ENCODE results near the gene PIK3R5. TPM values are rescaled to one million over a fixed set of nuclear protein-coding genes. Genes with fewer than 3 reads are reported as not detected.

The PIK3R5 gene
- polyA plus RNA-seq, 1 donor (not counting 4 experiments of a cell fraction or from before 2014, with no cell fraction given) = not detected

GRCh38 chr17:8830141-8830540, 135.4 kb downstream of the PIK3R5 start:
- no peak for DNase-seq (ENCODE audit: low read depth, low spot score)
- H3K4me2 ChIP-seq (ENCODE audit: control insufficient read depth, extremely low read depth, insufficient read depth, low read depth, low read length) = no peak overlapping the region

GRCh38 chr17:8829036-8829941, 136.2 kb downstream of the PIK3R5 start:
- no peak overlapping the region for H2AFZ ChIP-seq (ENCODE audit: control insufficient read depth, low read length)
- TF ChIP-seq EZH2 (IDR thresholded peaks at IDR 0.05; ENCODE audit: low read length) (no peak), CTCF (optimal IDR thresholded peaks at IDR 0.05 in 1 of 3, IDR thresholded peaks at IDR 0.05 in 1 of 3, conservative IDR thresholded peaks at IDR 0.05 in 1 of 3; ENCODE audit: extremely low read depth in 1 of 3, insufficient read depth in 2 of 3, low read length in 3 of 3) (no peak)
- H3K4me1 ChIP-seq (ENCODE audit: control insufficient read depth, extremely low read depth, insufficient read depth, low read length) = no peaks in the 10 kb centered on the region
- H3K27ac ChIP-seq (ENCODE audit: control insufficient read depth, insufficient read depth, low read length) = no peak overlapping the region
- DNase-seq (ENCODE audit: low read depth, low spot score) (no peak), FAIRE-seq (no peak)
- H3K36me3 ChIP-seq (ENCODE audit: control insufficient read depth in 2 of 2, extremely low read depth in 1 of 2, insufficient read depth in 2 of 2, low read length in 2 of 2) = no peaks in the 10 kb centered on the region
- H4K20me1 ChIP-seq (ENCODE audit: control insufficient read depth, extremely low read depth, insufficient read depth, low read length) = no peaks in the 10 kb centered on the region
- H3K9me1 ChIP-seq (ENCODE audit: control insufficient read depth, extremely low read depth, insufficient read depth, low read length) = no peaks in the 10 kb centered on the region
- H3K79me2 ChIP-seq (ENCODE audit: control insufficient read depth, insufficient read depth, low read length) = no peaks in the 10 kb centered on the region
- no peak overlapping the region for H3K4me2 ChIP-seq (ENCODE audit: control insufficient read depth, extremely low read depth, insufficient read depth, low read depth, low read length)
- H3K9ac ChIP-seq (ENCODE audit: control insufficient read depth, extremely low read depth, insufficient read depth, low read length) = no peak overlapping the region
- H3K4me3 ChIP-seq (ENCODE audit: control insufficient read depth in 2 of 3, extremely low read depth in 1 of 3, insufficient read depth in 2 of 3, low read depth in 1 of 3, low read length in 3 of 3) = no peak overlapping the region
- H3K9me3 ChIP-seq (ENCODE audit: control insufficient read depth, low read depth, low read length) = peaks cover 2% of the 10 kb centered on the region
- dilution Hi-C loops (cut with MboI; ENCODE audit: extremely low pct_ligation_motif_present, low sequenced_read_pairs) = no loop called here
- H3K27me3 ChIP-seq (ENCODE audit: control insufficient read depth, extremely low read depth, insufficient read depth, low read length) = no peaks in the 10 kb centered on the region

More at GRCh38 chr17:8830141-8830540, 135.4 kb downstream of the PIK3R5 start:
- no peak for FAIRE-seq
- Histone ChIP-seq H3K36me3 (ENCODE audit: control insufficient read depth in 2 of 2, extremely low read depth in 1 of 2, insufficient read depth in 2 of 2, low read length in 2 of 2) (no peaks in the 10 kb centered on the region), H3K4me1 (ENCODE audit: control insufficient read depth, extremely low read depth, insufficient read depth, low read length) (no peaks in the 10 kb centered on the region), H3K79me2 (ENCODE audit: control insufficient read depth, insufficient read depth, low read length) (no peaks in the 10 kb centered on the region), H3K27ac (ENCODE audit: control insufficient read depth, insufficient read depth, low read length) (no peak overlapping the region), H4K20me1 (ENCODE audit: control insufficient read depth, extremely low read depth, insufficient read depth, low read length) (no peaks in the 10 kb centered on the region), H2AFZ (ENCODE audit: control insufficient read depth, low read length) (no peak overlapping the region), H3K27me3 (ENCODE audit: control insufficient read depth, extremely low read depth, insufficient read depth, low read length) (no peaks in the 10 kb centered on the region), H3K9ac (ENCODE audit: control insufficient read depth, extremely low read depth, insufficient read depth, low read length) (no peak overlapping the region), H3K4me3 (ENCODE audit: control insufficient read depth in 2 of 3, extremely low read depth in 1 of 3, insufficient read depth in 2 of 3, low read depth in 1 of 3, low read length in 3 of 3) (no peak overlapping the region), H3K9me3 (ENCODE audit: control insufficient read depth, low read depth, low read length) (peaks cover 2% of the 10 kb centered on the region), H3K9me1 (ENCODE audit: control insufficient read depth, extremely low read depth, insufficient read depth, low read length) (no peaks in the 10 kb centered on the region)
- TF ChIP-seq CTCF (optimal IDR thresholded peaks at IDR 0.05 in 1 of 3, IDR thresholded peaks at IDR 0.05 in 1 of 3, conservative IDR thresholded peaks at IDR 0.05 in 1 of 3; ENCODE audit: extremely low read depth in 1 of 3, insufficient read depth in 2 of 3, low read length in 3 of 3) (no peak), EZH2 (IDR thresholded peaks at IDR 0.05; ENCODE audit: low read length) (no peak)
- dilution Hi-C loops (cut with MboI; ENCODE audit: extremely low pct_ligation_motif_present, low sequenced_read_pairs) = no loop called here

Other genes starting within 250 kb of the PIK3R5 start
- gene CCDC42, start 220.9 kb downstream of the PIK3R5 start, polyA plus RNA-seq = not detected in 3 replicates
- not detected in 3 replicates for gene SPDYE4, start 207.2 kb downstream of the PIK3R5 start, polyA plus RNA-seq
- not detected in 3 replicates for gene MFSD6L, start 166.3 kb downstream of the PIK3R5 start, polyA plus RNA-seq
- 0.02 to 0.06 TPM (median 0.03 TPM) in 3 replicates for gene PIK3R6, start 98.0 kb downstream of the PIK3R5 start, polyA plus RNA-seq
- gene NTN1, start 55.8 kb upstream of the PIK3R5 start, polyA plus RNA-seq = 0.10 to 0.29 TPM (median 0.28 TPM) in 3 replicates